GM19023 (cell line): ENCODE results near the gene PFDN5.
"Not testable (repeated sequence)": the region's sequence is repeated elsewhere in the genome, so short reads cannot be mapped to it uniquely, and the experiment has no call there.

Source experiments
- ATAC-seq: cut with Tn5 transposase; IDR thresholded peaks from one replicate; pipeline ENCODE4 v1.9.1; 2021; ENCODE audit warnings: mild to moderate bottlenecking, moderate library complexity; ENCODE audit not compliant: unreplicated experiment

The PFDN5 gene

GRCh38 chr12:53326460-53327185 is 31.3 kb downstream of the PFDN5 start:
- ATAC-seq = no peak

- ATAC-seq = no peak
Observed at GRCh38 chr12:53327435-53328042, 32.2 kb downstream of the PFDN5 start.

GRCh38 chr12:53328043-53328435 is 32.7 kb downstream of the PFDN5 start:
- ATAC-seq = no peak

- ATAC-seq = no peak
Observed at GRCh38 chr12:53330671-53331070, 35.3 kb downstream of the PFDN5 start.

GRCh38 chr12:53332339-53332738 is 37.0 kb downstream of the PFDN5 start:
- ATAC-seq = not testable (repeated sequence)

- no peak for ATAC-seq
Observed at GRCh38 chr12:53332744-53333143, 37.4 kb downstream of the PFDN5 start.

GRCh38 chr12:53333289-53333688 is 37.9 kb downstream of the PFDN5 start:
- ATAC-seq = no peak

GRCh38 chr12:53333845-53334244 is 38.5 kb downstream of the PFDN5 start:
- ATAC-seq = no peak

- ATAC-seq = no peak
Observed at GRCh38 chr12:53334822-53335221, 39.5 kb downstream of the PFDN5 start.

GRCh38 chr12:53336181-53336681 is 40.9 kb downstream of the PFDN5 start, which contains the start of gene SP7:
TSS of gene SP7 (minus strand) at chr12:53336354. CDS start at chr12:53335646, 708 bp downstream.
- ATAC-seq = no peak

- ATAC-seq = no peak
Observed at GRCh38 chr12:53338017-53338416, 42.7 kb downstream of the PFDN5 start.

- no peak for ATAC-seq
Observed at GRCh38 chr12:53338916-53339315, 43.6 kb downstream of the PFDN5 start.

- ATAC-seq = no peak
Observed at GRCh38 chr12:53340398-53340797, 45.1 kb downstream of the PFDN5 start.

GRCh38 chr12:53343449-53343848 is 48.1 kb downstream of the PFDN5 start:
- no peak for ATAC-seq

GRCh38 chr12:53343969-53344368 is 48.6 kb downstream of the PFDN5 start:
- no peak for ATAC-seq

- ATAC-seq = no peak
Observed at GRCh38 chr12:53344487-53344823, 49.1 kb downstream of the PFDN5 start.

- ATAC-seq = peak; percentile 66
Observed at GRCh38 chr12:53344824-53345485, 49.6 kb downstream of the PFDN5 start.

GRCh38 chr12:53345486-53346188 is 50.3 kb downstream of the PFDN5 start:
- ATAC-seq = no peak

GRCh38 chr12:53346491-53346890 is 51.1 kb downstream of the PFDN5 start:
- no peak for ATAC-seq

GRCh38 chr12:53347905-53348304 is 52.6 kb downstream of the PFDN5 start:
- ATAC-seq = no peak
